Stimulated activated CD4-positive, alpha-beta T cell treated with anti-CD3 and anti-CD28 coated beads, Interleukin-15, amount 100 ng/mL, for 24 hours (primary cell): Measurements from ENCODE around the gene FUOM.

Experiments used
- DNase-seq: peaks from one replicate; pipeline ENCODE4 v3.0.0-alpha.2; 2020

The FUOM gene

DNA sequence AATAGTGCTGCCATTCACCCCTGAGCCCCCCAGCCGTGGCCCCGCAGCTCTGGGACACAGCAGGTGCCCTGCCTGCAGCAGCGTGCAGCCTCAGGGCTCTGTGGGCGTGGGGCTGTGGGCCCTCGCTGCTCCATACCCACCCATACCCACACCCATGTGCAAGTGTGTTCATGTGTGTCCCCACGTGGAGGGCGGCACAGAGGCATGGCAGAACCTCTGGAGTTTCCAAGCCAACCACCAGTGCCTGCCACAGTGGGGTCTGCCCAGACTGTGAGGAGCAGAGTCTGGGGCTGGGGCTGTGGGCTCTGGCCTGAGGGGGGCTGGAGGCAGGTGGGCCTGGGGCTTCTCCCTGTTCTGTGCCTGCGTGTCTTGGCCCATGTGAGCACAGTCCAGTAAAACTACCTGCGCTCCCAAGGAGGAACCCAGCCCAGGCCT is 8.2 kb downstream of the FUOM start:
- DNase-seq: no peak

GRCh38 chr10:133349160-133349568 is 8.7 kb downstream of the FUOM start:
- no peak for DNase-seq

- no peak for DNase-seq
These were observed 9.9 kb downstream of the FUOM start for GRCh38 chr10:133347710-133348517.

GRCh38 chr10:133346413-133346812 is 11.4 kb downstream of the FUOM start:
- no peak for DNase-seq

DNA sequence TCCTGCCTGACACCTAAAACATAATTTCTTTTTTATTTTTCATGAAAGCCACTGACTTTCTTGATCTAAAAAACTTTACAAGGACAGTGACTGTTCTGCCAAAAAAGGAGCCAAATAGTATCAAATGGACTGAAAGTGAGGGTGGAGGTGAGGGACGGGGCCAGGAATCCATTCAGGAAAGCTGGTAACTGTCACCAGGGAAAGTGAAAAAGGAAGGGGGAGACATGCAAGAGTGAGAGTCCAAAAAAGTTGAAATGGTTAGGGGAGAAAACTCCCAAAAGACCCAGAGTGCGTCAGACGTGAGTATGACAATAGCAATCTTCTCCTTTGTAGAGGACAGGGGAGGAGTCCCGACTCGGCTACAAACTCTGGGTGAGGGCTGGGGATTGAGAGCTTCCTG is 13.6 kb downstream of the FUOM start:
- DNase-seq: no peak

DNA sequence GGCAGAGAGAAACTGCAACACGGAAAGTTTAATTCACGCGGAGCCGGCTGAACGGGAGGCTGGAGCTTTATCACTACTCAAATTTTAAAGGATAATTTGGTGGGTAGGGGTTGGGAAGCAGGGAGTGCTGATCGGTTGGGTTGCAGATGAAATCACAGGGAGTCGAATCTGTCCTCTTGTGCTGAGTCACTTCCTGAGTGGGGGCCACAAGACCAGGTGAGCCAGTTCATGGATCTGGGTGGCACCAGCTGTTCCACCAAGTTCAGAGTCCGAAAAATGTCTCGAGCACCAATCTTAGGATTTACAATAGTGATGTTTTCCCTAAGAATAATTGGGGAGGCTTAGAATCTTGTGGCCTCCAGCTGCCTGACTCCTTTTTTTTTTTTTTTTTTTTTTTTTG is 14.3 kb downstream of the FUOM start:
- no peak for DNase-seq

- DNase-seq: no peak
These were observed 14.9 kb downstream of the FUOM start for GRCh38 chr10:133342942-133343341.

- DNase-seq: no peak
These were observed 15.8 kb downstream of the FUOM start for GRCh38 chr10:133341983-133342382.

DNA sequence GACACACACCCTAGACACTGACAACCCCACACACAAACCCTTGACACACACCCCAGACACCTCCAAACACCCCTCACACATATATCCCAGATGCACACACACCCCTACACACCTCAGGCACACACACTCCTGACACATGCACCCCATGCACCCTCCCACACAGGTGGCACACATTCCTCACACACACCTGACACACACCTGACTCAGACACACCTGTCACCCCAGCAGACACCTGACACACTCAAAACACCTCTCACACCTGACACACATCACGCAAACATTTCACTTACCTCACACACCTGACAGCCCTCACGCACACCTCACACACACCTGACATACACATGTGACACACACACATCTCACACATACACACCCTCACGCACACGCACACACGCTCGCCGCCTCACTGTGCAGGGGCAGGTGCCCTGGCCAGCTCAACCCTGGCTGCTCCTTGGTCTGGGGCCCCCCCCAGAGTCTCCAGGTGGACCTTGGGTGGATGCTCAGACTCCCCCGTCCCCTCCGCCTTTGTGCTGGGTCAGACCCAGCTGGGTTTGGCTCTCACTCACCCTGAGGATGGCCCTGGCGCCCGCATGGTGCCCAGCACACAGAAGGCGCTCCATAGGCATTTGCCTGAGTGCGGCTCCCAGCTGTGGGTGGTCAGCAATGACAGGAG is 18.0 kb downstream of the FUOM start:
- no peak for DNase-seq

GRCh38 chr10:133338080-133339071 is 19.4 kb downstream of the FUOM start:
- no peak for DNase-seq

- DNase-seq: no peak
These were observed 20.5 kb downstream of the FUOM start for GRCh38 chr10:133337370-133337725.

DNA sequence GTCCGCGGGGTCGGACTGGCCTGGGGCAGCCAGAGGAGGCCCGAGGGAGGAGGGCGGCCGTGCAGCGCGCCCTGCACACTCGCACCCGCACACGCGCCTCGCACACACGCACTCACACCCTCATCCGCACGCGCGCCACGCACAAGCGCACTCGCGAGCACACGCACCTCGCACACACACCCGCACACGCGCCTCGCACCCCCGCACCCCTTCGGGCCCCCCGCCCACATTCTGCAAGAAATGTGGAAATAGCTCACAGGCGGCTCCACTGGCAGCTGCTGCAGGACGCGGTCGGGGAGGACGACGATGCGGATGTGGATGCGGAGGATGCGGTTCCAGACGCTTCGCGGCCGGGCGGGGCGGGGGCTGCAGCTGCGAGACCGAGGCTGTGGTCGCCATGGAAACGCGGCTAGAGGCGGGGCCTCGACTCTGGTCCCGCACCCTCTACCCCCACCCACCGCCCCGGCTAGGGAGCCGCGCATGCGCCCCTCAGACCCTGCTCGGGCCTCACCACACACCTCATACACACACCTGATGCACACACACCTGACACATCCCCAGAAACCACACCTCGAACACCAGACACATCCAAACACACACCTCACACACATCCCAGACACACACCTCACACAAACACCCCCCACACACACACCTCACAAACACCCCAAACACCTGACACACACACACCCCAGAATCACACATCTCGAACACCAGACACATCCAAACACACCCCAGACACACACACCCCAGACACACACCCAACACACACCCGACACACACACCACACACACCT is 21.0 kb downstream of the FUOM start, which contains the start of gene CALY:
Gene CALY (minus strand): TSS at position 320 of the 793 bp plus-strand sequence. CDS start 7,907 bp downstream, outside the sequence.
- peak; percentile 74 for DNase-seq

GRCh38 chr10:133336118-133336576 is 21.7 kb downstream of the FUOM start:
- no peak for DNase-seq

- DNase-seq: peak; percentile 82
These were observed 22.3 kb downstream of the FUOM start for GRCh38 chr10:133335246-133336117.

DNA sequence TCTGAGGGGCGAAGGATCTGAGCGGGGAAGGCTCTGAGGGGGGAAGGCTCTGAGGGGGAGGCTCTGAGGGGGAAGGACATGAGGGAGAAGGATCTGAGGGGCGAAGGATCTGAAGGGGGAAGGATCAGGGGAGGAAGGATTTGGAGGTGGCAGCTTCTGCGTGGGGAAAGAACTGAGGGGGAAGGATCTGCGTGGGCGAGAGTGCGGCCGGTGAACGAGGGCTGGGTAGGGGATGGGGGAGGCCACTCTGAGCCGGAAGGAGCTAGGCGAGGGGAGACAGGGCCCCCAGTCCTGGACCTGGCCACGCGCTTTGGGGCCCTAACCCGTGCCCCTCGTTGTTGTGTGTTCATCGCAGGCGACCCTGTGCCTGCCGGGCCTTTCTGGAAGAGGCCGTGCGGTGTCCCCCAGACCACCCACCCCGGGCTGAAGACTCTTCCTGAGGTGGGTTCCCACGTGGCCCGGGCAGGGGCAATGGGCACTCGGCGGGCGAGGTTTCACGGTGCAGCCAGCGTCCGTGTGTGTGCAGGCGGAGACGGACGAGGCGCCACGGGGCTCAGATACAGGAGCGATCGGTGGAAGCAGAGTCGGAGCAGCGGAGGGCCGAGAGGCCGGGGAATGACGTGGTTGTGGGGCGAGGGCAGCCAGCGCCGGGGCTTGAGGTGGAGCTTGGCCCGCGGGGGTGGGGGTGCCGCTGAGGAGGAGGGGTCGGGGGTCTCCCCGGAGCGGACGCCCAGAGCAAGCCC is 23.1 kb downstream of the FUOM start:
- peak; percentile 52 for DNase-seq

DNA sequence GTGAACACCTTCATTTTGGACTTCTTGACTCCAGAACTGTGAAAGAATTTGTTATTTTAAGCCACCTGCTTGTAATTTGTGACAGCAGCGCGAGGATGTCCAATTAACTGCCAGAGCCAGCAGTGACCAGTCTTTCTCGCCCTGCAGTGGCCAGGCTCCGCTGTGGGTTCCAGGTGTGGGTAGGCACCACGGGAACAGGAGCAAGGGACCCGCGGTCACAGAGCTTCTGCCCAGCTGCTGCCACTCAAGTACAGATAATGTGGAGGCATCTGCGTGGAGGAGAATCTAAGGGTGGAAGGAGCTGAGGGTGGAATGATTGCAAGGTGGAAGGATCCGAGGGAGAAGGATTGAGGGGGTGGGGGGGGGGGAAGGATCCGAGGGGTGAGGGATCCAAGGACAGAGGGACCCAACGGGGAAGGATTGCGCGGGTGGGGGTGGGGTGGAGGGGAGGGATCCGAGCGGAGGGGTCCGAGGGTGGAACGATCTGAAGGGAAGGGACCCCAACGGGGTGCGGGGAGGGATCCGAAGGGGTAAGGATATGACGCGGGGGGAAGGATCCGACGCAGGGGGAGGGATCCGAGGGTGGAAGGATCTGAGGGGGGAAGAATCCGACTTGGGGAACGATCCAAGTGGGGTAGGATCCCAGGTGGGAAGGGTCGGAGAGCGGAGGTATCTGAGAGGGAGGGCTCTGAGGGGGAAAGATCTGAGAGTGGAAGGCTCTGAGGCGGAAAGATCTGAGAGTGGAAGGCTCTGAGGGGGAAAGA is 24.7 kb downstream of the FUOM start:
- no peak for DNase-seq

- DNase-seq: peak; percentile 92
These were observed 28.2 kb downstream of the FUOM start for GRCh38 chr10:133329491-133330202.
